ENCODE data around the gene PALB2. TPM values are rescaled to one million over a fixed set of nuclear protein-coding genes. Genes with fewer than 3 reads are reported as not detected.

PALB2 gene
- total RNA-seq, 1 experiment from 2014 or later = 19.7 TPM

Other genes starting within 250 kb of the PALB2 start
- 18.6 and 21.3 TPM in 2 replicates for gene COG7, start 188.1 kb downstream of the PALB2 start, total RNA-seq (2014; rRNA removed; shearing (Covaris generic); ENCODE audit: low replicate concordance)
- gene GGA2, start 130.8 kb downstream of the PALB2 start, total RNA-seq (2014; rRNA removed; shearing (Covaris generic); ENCODE audit: low replicate concordance) = 109 and 123 TPM in 2 replicates
- 25.5 and 27.9 TPM in 2 replicates for gene EARS2, start 84.0 kb downstream of the PALB2 start, total RNA-seq (2014; rRNA removed; shearing (Covaris generic); ENCODE audit: low replicate concordance)
- 43.1 and 69.5 TPM in 2 replicates for gene UBFD1, start 83.6 kb downstream of the PALB2 start, total RNA-seq (2014; rRNA removed; shearing (Covaris generic); ENCODE audit: low replicate concordance)
- gene NDUFAB1, start 45.0 kb downstream of the PALB2 start, total RNA-seq (2014; rRNA removed; shearing (Covaris generic); ENCODE audit: low replicate concordance) = 134 and 193 TPM in 2 replicates
- gene DCTN5, start 156 bp upstream of the PALB2 start, total RNA-seq (2014; rRNA removed; shearing (Covaris generic); ENCODE audit: low replicate concordance) = 35.6 and 51.4 TPM in 2 replicates
- 36.8 and 41.7 TPM in 2 replicates for gene PLK1, start 37.6 kb upstream of the PALB2 start, total RNA-seq (2014; rRNA removed; shearing (Covaris generic); ENCODE audit: low replicate concordance)
- gene ERN2, start 71.9 kb upstream of the PALB2 start, total RNA-seq (2014; rRNA removed; shearing (Covaris generic); ENCODE audit: low replicate concordance) = 0.18 TPM in 1 of 2 replicates, not detected in the other
- gene CHP2, start 113.7 kb upstream of the PALB2 start, total RNA-seq (2014; rRNA removed; shearing (Covaris generic); ENCODE audit: low replicate concordance) = not detected in 2 replicates
- 9.0 and 21.7 TPM in 2 replicates for gene PRKCB, start 194.7 kb upstream of the PALB2 start, total RNA-seq (2014; rRNA removed; shearing (Covaris generic); ENCODE audit: low replicate concordance)